Epithelial cell of prostate (primary cell): ENCODE data around the gene CERS2.
A peak's percentile ranks its signal among the peaks of the same experiment; 100 is the strongest.

ENCODE experiments used
- DNase-seq: peaks from one replicate; pipeline ENCODE4 v3.0.0-alpha.2; 2011; ENCODE audit warnings: low read depth, low spot score
- H3K27ac ChIP-seq: fragments of 450-650 bp; 2 replicates; pipeline ENCODE4 v1.5.1; 2017; ENCODE audit warnings: mild to moderate bottlenecking

CERS2 gene

GRCh38 chr1:150974580-150975478, at the start of gene CERS2:
CERS2 (minus strand) TSS chr1:150974835; CDS start chr1:150969090, 5,745 bp downstream.
- DNase-seq: no peak
- H3K27ac ChIP-seq: peak within 1 kb of the TSS; percentile 60

GRCh38 chr1:151013518-151013917, 38.9 kb upstream of the CERS2 start:
- DNase-seq: no peak
- no peak overlapping the region for H3K27ac ChIP-seq

GRCh38 chr1:151012684-151013471, 38.2 kb upstream of the CERS2 start:
- no peak for DNase-seq
- no peak overlapping the region for H3K27ac ChIP-seq

DNA sequence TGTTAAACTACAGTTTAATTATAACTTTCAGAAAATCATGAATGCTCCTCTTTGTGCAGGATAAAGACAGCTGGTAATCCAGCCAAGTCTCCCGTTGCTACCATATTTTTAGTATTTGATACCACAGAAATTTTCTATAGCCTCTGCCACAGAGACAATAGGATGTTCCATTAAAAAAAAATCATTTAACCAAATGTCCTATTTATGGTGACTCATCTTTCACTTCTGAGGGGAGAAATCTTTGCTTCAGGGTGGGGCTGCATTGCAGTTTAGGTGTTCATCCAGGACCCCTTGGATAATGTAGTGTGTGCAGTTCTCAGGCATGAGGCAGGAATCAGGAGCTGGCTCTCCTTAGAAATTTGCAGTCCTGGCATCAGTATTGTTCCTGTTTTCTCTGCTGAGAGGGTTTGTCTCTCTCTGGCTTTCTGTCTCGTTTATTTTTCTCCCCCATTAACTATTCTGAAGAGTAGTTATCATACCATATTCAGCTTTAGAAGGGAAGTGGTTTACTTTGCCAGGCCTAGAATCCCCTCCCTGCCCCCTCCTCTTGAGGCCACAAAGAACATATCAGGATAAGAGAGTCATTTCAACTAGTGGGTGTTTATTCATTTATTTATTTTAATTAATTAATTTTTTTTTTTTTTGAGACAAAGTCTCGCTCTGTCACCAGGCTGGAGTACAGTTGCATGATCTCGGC, 36.7 kb upstream of the CERS2 start:
- DNase-seq: no peak
- H3K27ac ChIP-seq: no peak overlapping the region

- H3K27ac ChIP-seq: no peak overlapping the region
- DNase-seq: no peak
Observed at GRCh38 chr1:151010346-151010726, 35.7 kb upstream of the CERS2 start.

DNA sequence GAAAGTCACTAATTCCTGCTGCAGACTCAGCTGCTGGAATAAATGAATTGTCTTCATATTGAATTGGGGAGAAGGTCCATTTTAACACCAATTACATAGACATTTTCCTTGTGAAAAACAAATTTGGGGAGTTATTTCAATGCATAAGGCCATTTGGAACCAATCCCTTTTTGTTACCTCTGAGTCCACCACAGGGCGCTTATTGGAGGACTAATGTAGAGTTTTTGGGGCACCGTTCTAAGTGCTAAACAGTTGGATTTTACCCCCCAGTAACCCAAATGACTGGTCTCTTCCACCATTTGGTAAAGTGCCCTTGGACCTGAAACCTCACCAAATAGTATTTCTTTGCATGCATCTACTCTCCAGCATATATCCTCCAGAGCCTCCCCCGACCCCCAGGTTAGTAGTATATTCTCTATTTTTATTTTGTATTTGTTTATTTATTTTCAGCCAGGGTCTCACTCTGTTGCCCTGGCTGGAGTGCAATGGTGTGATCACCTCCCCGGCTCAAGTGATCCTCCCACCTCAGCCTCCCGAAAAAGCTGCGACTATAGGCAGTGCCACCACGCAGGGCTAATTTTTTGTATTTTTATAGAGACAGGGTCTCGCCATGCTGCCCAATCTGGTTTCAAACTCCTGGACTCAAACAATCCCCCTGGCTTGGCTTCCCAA, 35.2 kb upstream of the CERS2 start:
- no peak overlapping the region for H3K27ac ChIP-seq
- no peak for DNase-seq

GRCh38 chr1:151009206-151009587, 34.6 kb upstream of the CERS2 start:
- no peak for DNase-seq

GRCh38 chr1:151008244-151009205, 33.9 kb upstream of the CERS2 start, which contains the start of gene PRUNE1:
PRUNE1 (plus strand) TSS chr1:151008449; CDS start chr1:151008633, 184 bp downstream.
- peak within 1 kb of the TSS; percentile 87 for H3K27ac ChIP-seq
- peak; percentile 73 for DNase-seq

More at GRCh38 chr1:151009206-151009587, 34.6 kb upstream of the CERS2 start:
- H3K27ac ChIP-seq: peak overlapping the region; percentile 87

DNA sequence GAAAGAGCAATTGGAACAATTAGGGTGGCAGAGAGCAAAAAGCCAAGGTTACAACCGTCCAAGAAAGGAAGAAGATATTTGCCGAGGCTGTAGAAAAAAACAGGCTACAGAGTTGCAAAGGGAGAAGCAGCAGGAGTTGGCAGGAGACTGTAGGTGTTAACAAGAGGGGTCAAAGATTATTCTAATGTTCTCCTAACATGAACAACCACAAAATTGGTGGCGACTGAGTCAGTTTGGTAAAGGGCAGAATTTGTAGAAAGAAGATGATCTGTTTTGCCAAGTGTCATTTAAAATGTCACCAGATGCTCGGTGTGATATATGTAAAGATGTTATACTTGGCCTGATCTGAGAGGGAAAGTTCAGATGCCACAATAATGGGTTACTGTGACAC, 33.2 kb upstream of the CERS2 start:
- peak overlapping the region; percentile 87 for H3K27ac ChIP-seq
- DNase-seq: no peak

DNA sequence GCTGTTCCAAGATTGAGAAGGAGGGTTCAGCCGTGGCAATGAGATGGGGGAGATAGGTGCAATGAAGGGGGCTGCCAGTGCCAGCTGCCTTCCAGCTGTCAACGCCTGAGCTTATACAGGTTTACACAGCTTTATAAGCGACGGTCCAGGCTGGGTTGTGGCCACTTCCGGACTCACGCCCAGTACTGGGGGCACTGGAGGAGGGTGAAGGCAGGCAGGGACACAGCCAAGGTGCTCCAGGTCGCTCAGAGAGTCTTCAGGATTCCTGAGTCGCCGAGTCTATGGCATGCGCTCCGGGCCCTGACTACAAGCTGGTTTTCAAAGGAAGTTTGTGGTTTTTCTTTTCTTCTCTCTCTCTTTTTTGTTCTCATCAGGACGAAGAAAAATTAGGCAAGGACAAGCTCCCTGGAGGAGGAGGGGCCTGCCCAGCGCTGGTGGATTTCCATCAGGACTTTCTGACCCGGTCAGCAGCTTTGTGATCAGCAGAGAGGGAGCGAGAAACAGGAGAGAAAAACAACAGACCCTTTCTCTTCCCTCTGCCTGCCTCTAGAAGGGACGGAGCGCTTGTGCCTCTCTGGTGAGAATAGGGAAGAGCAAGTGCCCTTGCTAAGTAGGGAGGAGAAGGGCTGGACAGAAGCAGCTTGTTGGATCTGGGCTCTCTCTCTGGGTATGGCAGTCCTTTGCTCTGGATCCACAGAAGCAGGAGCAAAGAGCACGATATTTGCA, 31.9 kb upstream of the CERS2 start, which contains the start of gene MINDY1:
Gene MINDY1, minus strand, starts transcription at position 576 of the 726 bp plus-strand sequence. CDS start 4,285 bp downstream, outside the sequence.
- DNase-seq: peak; percentile 29
- H3K27ac ChIP-seq: peak within 1 kb of the TSS; percentile 87

DNA sequence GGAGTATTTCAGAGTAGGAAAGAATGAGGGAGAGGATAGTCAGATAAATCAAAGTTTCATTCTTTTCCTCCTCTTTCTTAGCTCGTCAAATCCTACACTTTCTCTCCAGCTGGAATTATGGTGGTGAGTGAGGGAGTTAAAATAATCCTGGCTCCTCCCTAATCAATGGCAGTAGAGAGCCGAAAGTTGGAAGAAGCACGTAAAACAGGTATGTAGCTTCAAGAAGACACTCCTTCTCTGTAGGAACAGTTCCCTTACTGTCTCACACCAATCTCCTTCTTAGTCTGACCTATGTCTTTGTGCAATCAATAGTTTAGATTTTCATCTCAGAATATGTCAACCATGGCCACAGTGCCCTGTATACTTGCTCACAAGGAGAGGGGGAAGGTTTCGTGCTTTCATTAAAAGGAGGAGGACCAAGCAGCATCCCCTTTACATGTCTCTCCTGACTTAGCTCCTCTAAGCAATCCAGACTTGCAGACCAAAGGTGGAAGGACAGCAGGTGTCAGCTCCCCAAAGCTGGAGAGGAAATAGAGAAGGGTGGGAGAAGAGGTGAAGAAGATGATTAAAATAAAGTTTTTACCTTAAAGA, 31.2 kb upstream of the CERS2 start:
- DNase-seq: no peak
- H3K27ac ChIP-seq: peak overlapping the region; percentile 87

- DNase-seq: no peak
- no peak overlapping the region for H3K27ac ChIP-seq
Observed at GRCh38 chr1:151003180-151003579, 28.5 kb upstream of the CERS2 start.

GRCh38 chr1:151002611-151003010, 28.0 kb upstream of the CERS2 start:
- no peak overlapping the region for H3K27ac ChIP-seq
- DNase-seq: no peak

GRCh38 chr1:151002051-151002450, 27.4 kb upstream of the CERS2 start:
- H3K27ac ChIP-seq: no peak overlapping the region
- no peak for DNase-seq

- no peak for DNase-seq
- H3K27ac ChIP-seq: no peak overlapping the region
Observed at GRCh38 chr1:151001602-151002001, 27.0 kb upstream of the CERS2 start.

DNA sequence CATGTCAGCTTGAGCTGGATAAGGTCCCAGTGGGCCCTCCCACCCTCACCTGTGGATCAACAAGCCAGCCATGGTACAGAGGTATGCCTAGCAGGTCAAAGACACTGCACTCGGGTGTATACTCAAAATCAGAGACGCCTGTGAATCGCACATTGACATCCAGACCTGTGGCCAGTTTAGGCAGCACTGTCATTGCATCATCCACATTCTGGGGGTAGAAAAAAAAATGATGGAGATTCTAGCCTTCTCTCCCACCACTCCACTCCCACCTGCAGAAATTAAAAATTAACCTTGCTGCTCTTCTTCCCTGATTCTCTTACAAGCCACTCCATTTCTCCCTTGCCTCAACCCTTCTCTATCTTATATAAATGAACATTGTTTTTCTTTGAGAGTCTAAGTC, 25.8 kb upstream of the CERS2 start:
- H3K27ac ChIP-seq: no peak overlapping the region
- no peak for DNase-seq

DNA sequence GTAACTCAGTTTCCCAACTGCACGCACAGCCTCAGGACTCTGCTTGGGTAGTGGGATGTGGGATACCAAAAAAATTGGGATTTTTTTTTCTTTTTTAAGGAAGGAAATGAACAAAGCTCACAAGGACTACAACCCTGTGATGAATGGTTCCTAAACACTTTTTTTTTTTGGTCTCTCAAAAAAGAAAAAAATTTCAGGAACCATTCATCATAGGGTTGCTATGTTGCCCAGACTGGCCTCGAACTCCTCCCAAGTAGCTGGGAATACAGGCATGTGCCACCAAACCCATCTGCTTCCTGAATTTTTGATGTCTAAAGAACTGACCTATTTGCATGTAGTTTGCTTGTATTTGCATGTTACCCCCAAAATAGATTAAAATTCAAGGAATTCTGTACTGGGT, 25.3 kb upstream of the CERS2 start:
- no peak overlapping the region for H3K27ac ChIP-seq
- no peak for DNase-seq
